DOHH2 (cell line): ENCODE data around the gene IRF4.

Source experiments
- H3F3A ChIP-seq: fragments of 200-600 bp; sonication (generic), shearing (Covaris generic); 2 replicates; pipeline ENCODE4 v1.6.0; 2016; ENCODE audit warnings: antibody characterized with exemption, mild to moderate bottlenecking; ENCODE audit not compliant: control insufficient read depth, insufficient read depth
- H3K27ac ChIP-seq: fragments of 200-600 bp; sonication (generic); 2 replicates; pipeline ENCODE4 v1.5.1; 2014; ENCODE audit warnings: low read depth, mild to moderate bottlenecking, low read length, moderate library complexity
- H3K27me3 ChIP-seq: fragments of 200-600 bp; sonication (generic); 2 replicates; pipeline ENCODE4 v1.6.1; 2014; ENCODE audit warnings: mild to moderate bottlenecking, low read length, mixed read lengths; ENCODE audit not compliant: control insufficient read depth
- H3K36me3 ChIP-seq: fragments of 200-600 bp; sonication (generic); 2 replicates; pipeline ENCODE4 v1.6.1; 2014; ENCODE audit warnings: mild to moderate bottlenecking, low read length, moderate library complexity, mixed read lengths; ENCODE audit not compliant: control insufficient read depth
- H3K4me1 ChIP-seq: fragments of 200-600 bp; sonication (generic); 2 replicates; pipeline ENCODE4 v1.6.1; 2014; ENCODE audit warnings: mild to moderate bottlenecking, low read length, mixed read lengths; ENCODE audit not compliant: control insufficient read depth
- H3K4me2 ChIP-seq: fragments of 200-600 bp; sonication (generic); 2 replicates; pipeline ENCODE4 v1.6.0; 2014; ENCODE audit warnings: mild to moderate bottlenecking, low read length, moderate library complexity
- H3K4me3 ChIP-seq: fragments of 200-600 bp; sonication (generic); 2 replicates; pipeline ENCODE4 v1.5.1; 2014; ENCODE audit warnings: mild to moderate bottlenecking, low read length, mixed read lengths
- H3K79me2 ChIP-seq: fragments of 200-600 bp; sonication (generic); 2 replicates; pipeline ENCODE4 v1.6.1; 2014; ENCODE audit warnings: mild to moderate bottlenecking, low read length, mixed read lengths; ENCODE audit not compliant: control insufficient read depth
- H3K9me2 ChIP-seq: fragments of 200-600 bp; sonication (generic); replicated peaks from 2 replicates; pipeline ENCODE4 v1.6.1; 2014; ENCODE audit warnings: mild to moderate bottlenecking, low read length, mixed read lengths; ENCODE audit not compliant: control insufficient read depth
- H3K9me3 ChIP-seq: fragments of 200-600 bp; sonication (generic); 2 replicates; pipeline ENCODE4 v1.6.1; 2014; ENCODE audit warnings: antibody characterized with exemption, low read length, mixed read lengths; ENCODE audit not compliant: control insufficient read depth, insufficient read depth
- H4K20me1 ChIP-seq: fragments of 200-600 bp; sonication (generic); 2 replicates; pipeline ENCODE4 v1.6.0; 2014; ENCODE audit warnings: low read depth, mild to moderate bottlenecking, antibody characterized with exemption, low read length, moderate library complexity; ENCODE audit not compliant: control insufficient read depth, insufficient read depth
- EZH2phosphoT487 ChIP-seq: fragments of 200-600 bp; sonication (generic); IDR thresholded peaks from 2 replicates; pipeline ENCODE4 v1.6.1; 2017; ENCODE audit warnings: borderline replicate concordance, mild to moderate bottlenecking, antibody characterized with exemption, low read length, moderate library complexity, mixed read lengths
- TF ChIP-seq, protein P1 (sequence below): fragments of 200-600 bp; sonication (generic); IDR thresholded peaks from one replicate; pipeline ENCODE4 v1.5.1; 2014; ENCODE audit warnings: antibody characterized with exemption, mild to moderate bottlenecking, low read depth, low read length; ENCODE audit not compliant: poor library complexity, severe bottlenecking

Gene IRF4

DNA sequence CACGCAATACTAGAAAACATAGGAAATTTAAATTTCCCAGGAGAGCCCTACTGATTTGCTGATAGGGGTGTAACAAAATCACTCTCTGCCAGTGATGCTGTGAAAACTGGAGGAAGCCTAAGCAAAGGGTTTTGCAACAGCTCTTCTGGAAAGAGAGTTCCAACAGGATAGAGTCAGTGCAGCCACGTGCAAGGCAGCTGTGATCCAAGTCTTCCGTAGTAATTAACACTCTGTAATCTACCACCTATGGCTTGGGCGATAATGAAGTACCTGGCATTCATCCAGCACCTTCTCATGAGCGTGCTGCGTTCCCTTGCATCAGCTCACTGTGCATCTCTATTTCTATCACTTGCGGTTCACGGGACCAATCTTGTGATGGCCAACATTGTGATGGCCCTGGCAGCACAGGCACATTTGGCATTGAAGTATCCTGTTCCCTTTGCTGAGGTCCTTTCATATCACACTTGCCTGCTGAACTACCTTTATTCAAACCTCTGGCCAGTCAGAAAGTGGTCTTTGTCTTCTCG is 48.2 kb downstream of the IRF4 start:
- TF ChIP-seq, protein P1, sequence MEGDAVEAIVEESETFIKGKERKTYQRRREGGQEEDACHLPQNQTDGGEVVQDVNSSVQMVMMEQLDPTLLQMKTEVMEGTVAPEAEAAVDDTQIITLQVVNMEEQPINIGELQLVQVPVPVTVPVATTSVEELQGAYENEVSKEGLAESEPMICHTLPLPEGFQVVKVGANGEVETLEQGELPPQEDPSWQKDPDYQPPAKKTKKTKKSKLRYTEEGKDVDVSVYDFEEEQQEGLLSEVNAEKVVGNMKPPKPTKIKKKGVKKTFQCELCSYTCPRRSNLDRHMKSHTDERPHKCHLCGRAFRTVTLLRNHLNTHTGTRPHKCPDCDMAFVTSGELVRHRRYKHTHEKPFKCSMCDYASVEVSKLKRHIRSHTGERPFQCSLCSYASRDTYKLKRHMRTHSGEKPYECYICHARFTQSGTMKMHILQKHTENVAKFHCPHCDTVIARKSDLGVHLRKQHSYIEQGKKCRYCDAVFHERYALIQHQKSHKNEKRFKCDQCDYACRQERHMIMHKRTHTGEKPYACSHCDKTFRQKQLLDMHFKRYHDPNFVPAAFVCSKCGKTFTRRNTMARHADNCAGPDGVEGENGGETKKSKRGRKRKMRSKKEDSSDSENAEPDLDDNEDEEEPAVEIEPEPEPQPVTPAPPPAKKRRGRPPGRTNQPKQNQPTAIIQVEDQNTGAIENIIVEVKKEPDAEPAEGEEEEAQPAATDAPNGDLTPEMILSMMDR, result no peak
- no peak for TF ChIP-seq EZH2phosphoT487
- H3K27me3 ChIP-seq, result 0 out of 2 replicates have a peak, but pooled peaks cover 3% of the 10 kb centered on the region
- no peak overlapping the region for H3K27ac ChIP-seq
- H3K9me3 ChIP-seq, result no peaks in the 10 kb centered on the region
- H3K36me3 ChIP-seq, result no peaks in the 10 kb centered on the region
- no peaks in the 10 kb centered on the region for H3K79me2 ChIP-seq
- H3K9me2 ChIP-seq, result no peaks in the 10 kb centered on the region
- no peaks in the 10 kb centered on the region for H3F3A ChIP-seq
- no peak overlapping the region for H3K4me2 ChIP-seq
- no peaks in the 10 kb centered on the region for H3K4me1 ChIP-seq
- H4K20me1 ChIP-seq, result no peaks in the 10 kb centered on the region
- H3K4me3 ChIP-seq, result no peak overlapping the region

DNA sequence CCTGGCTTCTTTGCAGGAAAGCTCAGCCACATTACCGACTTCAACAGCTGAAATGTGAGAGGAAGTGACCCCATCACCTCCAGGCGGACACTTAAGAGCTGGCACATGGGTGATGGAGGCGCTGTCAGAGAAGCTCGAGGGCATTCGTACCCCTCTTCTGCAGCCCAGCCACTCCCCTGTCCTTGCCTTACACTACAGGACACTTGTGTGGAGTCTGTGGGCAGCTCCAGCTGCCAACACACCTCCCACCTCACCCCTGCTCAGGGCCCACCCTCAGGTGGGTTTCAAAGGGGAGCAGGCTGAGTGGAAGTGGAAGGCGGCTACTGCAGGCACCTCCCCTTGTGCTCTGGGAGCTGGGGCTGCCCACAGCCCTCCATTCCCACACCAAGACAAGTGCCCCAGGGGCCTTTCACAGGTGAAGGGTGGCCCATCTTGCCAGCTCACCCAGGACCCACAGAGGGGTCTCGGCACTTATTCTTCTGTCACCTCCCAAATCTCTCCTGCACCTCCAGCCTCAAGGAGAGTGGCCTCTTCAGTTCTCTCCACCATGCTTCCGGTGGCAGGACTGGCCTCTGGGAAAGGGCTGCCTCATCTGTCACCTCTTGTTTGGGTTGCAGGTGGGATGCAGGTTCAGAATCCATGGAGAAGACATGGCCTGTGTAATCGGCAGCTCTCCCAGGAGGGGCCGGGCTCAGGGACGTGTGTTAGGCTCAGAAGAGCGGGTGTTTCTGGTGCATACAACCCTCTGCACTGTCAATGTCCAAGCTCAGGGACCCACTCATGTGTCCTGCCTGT is 49.8 kb downstream of the IRF4 start:
- Histone ChIP-seq H3K4me2 (no peak overlapping the region), H3K79me2 (no peaks in the 10 kb centered on the region), H3K9me2 (no peaks in the 10 kb centered on the region), H3K27me3 (0 out of 2 replicates have a peak, but pooled peaks cover 3% of the 10 kb centered on the region), H3K36me3 (no peaks in the 10 kb centered on the region), H4K20me1 (no peaks in the 10 kb centered on the region), H3F3A (no peaks in the 10 kb centered on the region), H3K9me3 (no peaks in the 10 kb centered on the region), H3K27ac (no peak overlapping the region), H3K4me1 (no peaks in the 10 kb centered on the region), H3K4me3 (no peak overlapping the region)
- no peak for TF ChIP-seq EZH2phosphoT487

DNA sequence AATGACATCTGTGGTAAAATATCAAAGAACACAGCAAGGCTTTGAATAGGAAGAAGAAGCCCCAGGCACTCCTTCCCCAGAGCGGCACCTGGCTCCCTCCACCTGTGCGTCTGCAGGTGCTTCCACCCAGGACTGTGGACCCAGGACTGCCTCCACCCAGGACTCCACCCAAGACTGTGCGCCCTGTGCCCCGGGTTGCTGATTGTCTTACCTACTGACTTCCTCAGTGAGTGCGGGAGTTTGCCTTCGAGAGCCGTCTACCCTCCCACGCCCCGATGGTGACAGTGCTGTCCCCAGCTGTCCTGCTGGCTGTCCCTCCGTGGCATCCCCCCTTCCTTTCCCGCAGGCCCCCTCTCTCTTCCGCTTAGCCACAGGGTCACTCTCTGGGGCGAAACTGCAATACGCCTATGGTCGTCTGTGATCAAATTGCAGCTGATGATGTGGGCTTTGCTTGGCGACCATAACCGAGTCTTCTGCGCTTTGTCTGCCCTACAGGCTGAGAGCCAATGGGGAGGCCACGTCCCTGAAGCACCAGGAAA is 52.1 kb downstream of the IRF4 start:
- H3F3A ChIP-seq, result no peaks in the 10 kb centered on the region
- no peak overlapping the region for H3K27ac ChIP-seq
- no peaks in the 10 kb centered on the region for H3K79me2 ChIP-seq
- H3K4me1 ChIP-seq, result no peaks in the 10 kb centered on the region
- H3K4me3 ChIP-seq, result no peak overlapping the region
- no peaks in the 10 kb centered on the region for H3K9me2 ChIP-seq
- H3K27me3 ChIP-seq, result no peaks in the 10 kb centered on the region
- H3K4me2 ChIP-seq, result no peak overlapping the region
- TF ChIP-seq EZH2phosphoT487, result no peak
- TF ChIP-seq, protein P1, result no peak
- H3K9me3 ChIP-seq, result no peaks in the 10 kb centered on the region
- H4K20me1 ChIP-seq, result no peaks in the 10 kb centered on the region
- no peaks in the 10 kb centered on the region for H3K36me3 ChIP-seq
